AG10803 (cell line): ENCODE results near the gene CSNK1E.

Experiments used
- DNase-seq: peaks from one replicate; pipeline ENCODE4 v3.0.0; 2010; ENCODE audit warnings: low read depth
- H3K4me3 ChIP-seq: 2 replicates; pipeline ENCODE4 v1.5.1; 2011; ENCODE audit warnings: mild to moderate bottlenecking, low read length, control low read depth
- CTCF ChIP-seq: conservative IDR thresholded peaks from 2 replicates; pipeline ENCODE4 v1.5.1; 2011; ENCODE audit warnings: mild to moderate bottlenecking, low read length, control low read depth, inconsistent platforms

Gene CSNK1E

GRCh38 chr22:38271101-38271500 lies 46.1 kb downstream of the CSNK1E start:
- peak overlapping the region; percentile 89 for H3K4me3 ChIP-seq

GRCh38 chr22:38270091-38270992 lies 46.9 kb downstream of the CSNK1E start:
- no peak for DNase-seq
- H3K4me3 ChIP-seq = peak overlapping the region; percentile 89

More at GRCh38 chr22:38271101-38271500, 46.1 kb downstream of the CSNK1E start:
- no peak for TF ChIP-seq CTCF
- no peak for DNase-seq

GRCh38 chr22:38269466-38269865 lies 47.8 kb downstream of the CSNK1E start:
- no peak for DNase-seq
- H3K4me3 ChIP-seq = no peak overlapping the region
- no peak for TF ChIP-seq CTCF

More at GRCh38 chr22:38270091-38270992, 46.9 kb downstream of the CSNK1E start:
- no peak for TF ChIP-seq CTCF

GRCh38 chr22:38267086-38267485 lies 50.1 kb downstream of the CSNK1E start:
- no peak overlapping the region for H3K4me3 ChIP-seq
- no peak for TF ChIP-seq CTCF

GRCh38 chr22:38266120-38266519 lies 51.1 kb downstream of the CSNK1E start:
- DNase-seq = no peak
- TF ChIP-seq CTCF = no peak
- H3K4me3 ChIP-seq = no peak overlapping the region

More at GRCh38 chr22:38267086-38267485, 50.1 kb downstream of the CSNK1E start:
- no peak for DNase-seq

- peak; percentile 56 for DNase-seq
- no peak overlapping the region for H3K4me3 ChIP-seq
- no peak for TF ChIP-seq CTCF
Measured at GRCh38 chr22:38264322-38264843, 52.9 kb downstream of the CSNK1E start.
